ENCODE data around the gene CORO2A.

- TF ChIP-seq CTCF (IDR thresholded peaks at IDR 0.05): no peak
- no peak for TF ChIP-seq POLR2A (IDR thresholded peaks at IDR 0.05)
Measured at GRCh38 chr9:98120476-98120875, 72.0 kb downstream of the CORO2A start.
